Testis (tissue), 2 donors: ENCODE results near the gene SPDEF.

Experiments
- POLR2A ChIP-seq: fragments of 450-650 bp; IDR thresholded peaks from one replicate; pipeline ENCODE4 v1.6.1; 2017; ENCODE audit warnings: antibody characterized with exemption, mild to moderate bottlenecking, moderate library complexity
- TF ChIP-seq, protein P1 (sequence below), 3 experiments: fragments of 450-650 bp in 2 of 3; fragments of 200-600 bp in 1 of 3; sonication (generic) in 1 of 3; IDR thresholded peaks; one replicate each; pipeline ENCODE4 v1.5.1; 2016 to 2019; ENCODE audit warnings: antibody characterized with exemption in 3 of 3, mild to moderate bottlenecking in 2 of 3, moderate library complexity in 1 of 3

DNA sequence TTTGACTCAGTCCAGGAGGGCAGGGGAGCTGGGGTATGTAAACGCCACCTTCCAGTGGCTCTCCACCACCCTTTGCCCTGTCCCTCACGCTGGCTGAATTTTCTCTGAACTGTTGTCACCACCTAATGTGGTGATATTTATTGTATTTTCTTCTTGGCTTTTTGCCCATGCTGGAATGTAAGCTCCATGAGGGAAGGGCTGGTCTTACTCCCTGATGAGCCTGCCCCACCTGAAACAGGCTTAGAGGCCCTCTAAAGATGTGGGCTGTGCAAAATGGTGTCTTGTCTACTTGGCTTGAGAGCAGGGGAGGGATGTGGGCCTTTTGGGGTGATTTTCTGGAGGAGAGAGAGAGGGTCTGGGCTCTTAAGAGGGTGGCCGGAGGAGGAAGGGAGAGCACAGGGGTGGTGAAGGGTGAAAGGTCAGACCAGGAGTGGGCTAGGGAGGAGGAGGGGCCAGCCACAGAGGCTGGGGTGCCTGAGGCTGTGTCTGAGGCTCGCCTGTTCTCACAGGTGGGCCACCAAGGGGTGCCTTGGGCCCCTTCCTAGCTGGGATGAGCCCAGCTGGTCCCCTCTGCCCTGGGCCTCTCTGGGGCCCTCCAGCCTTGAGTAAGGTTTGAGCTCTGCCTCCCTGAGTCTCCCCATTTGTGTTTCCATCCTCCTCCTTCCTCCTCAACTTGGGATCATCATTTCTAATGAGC, 37.3 kb downstream of the SPDEF start:
- no peak for TF ChIP-seq POLR2A
- TF ChIP-seq, protein P1, sequence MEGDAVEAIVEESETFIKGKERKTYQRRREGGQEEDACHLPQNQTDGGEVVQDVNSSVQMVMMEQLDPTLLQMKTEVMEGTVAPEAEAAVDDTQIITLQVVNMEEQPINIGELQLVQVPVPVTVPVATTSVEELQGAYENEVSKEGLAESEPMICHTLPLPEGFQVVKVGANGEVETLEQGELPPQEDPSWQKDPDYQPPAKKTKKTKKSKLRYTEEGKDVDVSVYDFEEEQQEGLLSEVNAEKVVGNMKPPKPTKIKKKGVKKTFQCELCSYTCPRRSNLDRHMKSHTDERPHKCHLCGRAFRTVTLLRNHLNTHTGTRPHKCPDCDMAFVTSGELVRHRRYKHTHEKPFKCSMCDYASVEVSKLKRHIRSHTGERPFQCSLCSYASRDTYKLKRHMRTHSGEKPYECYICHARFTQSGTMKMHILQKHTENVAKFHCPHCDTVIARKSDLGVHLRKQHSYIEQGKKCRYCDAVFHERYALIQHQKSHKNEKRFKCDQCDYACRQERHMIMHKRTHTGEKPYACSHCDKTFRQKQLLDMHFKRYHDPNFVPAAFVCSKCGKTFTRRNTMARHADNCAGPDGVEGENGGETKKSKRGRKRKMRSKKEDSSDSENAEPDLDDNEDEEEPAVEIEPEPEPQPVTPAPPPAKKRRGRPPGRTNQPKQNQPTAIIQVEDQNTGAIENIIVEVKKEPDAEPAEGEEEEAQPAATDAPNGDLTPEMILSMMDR (IDR thresholded peaks at IDR 0.05), result no peak
